Skin of body (tissue), 1 donor: ENCODE measurements around the gene FHDC1. TPM values are rescaled to one million over a fixed set of nuclear protein-coding genes. Genes with fewer than 3 reads are reported as not detected.

ENCODE experiments used
- total RNA-seq: library from RNA; depleted of rRNA; stranded (reverse); fragments of >200 nt; gene quantifications from one replicate; pipeline ENCODE4 v1.2.3, GENCODE V29; 2014

Gene FHDC1
- total RNA-seq, 1 donor from 2014 or later: 12.2 TPM

Other genes starting within 250 kb of the FHDC1 start
- gene TIGD4, start 156.6 kb upstream of the FHDC1 start, total RNA-seq: 0.99 TPM
- gene ARFIP1, start 156.4 kb upstream of the FHDC1 start, total RNA-seq: 41.2 TPM